HEK293 (cell line): ENCODE results near the gene PSMB4.
"Not testable (repeated sequence)": the region's sequence is repeated elsewhere in the genome, so short reads cannot be mapped to it uniquely, and the experiment has no call there.

Source experiments
- CTCF ChIP-seq: fragments of 450-650 bp; formaldehyde crosslinking; IDR thresholded peaks from 2 replicates; pipeline ENCODE4 v1.5.1; 2016; ENCODE audit warnings: missing biosample characterization, missing genetic modification characterization
- ZNF114 ChIP-seq: fragments of 450-650 bp; formaldehyde crosslinking; IDR thresholded peaks from 2 replicates; pipeline ENCODE4 v1.5.0; 2017; ENCODE audit warnings: missing biosample characterization, missing genetic modification characterization
- ZNF121 ChIP-seq: fragments of 450-650 bp; formaldehyde crosslinking; IDR thresholded peaks from 2 replicates; pipeline ENCODE4 v1.5.1; 2016; ENCODE audit warnings: missing biosample characterization, missing genetic modification characterization
- ZNF169 ChIP-seq: fragments of 450-650 bp; formaldehyde crosslinking; IDR thresholded peaks from 2 replicates; pipeline ENCODE4 v1.5.1; 2016; ENCODE audit warnings: missing biosample characterization, missing genetic modification characterization
- ZNF292 ChIP-seq: fragments of 450-650 bp; formaldehyde crosslinking; IDR thresholded peaks from 2 replicates; pipeline ENCODE4 v1.5.1; 2016; ENCODE audit warnings: low read depth, missing biosample characterization, missing genetic modification characterization, borderline replicate concordance
- ZNF580 ChIP-seq: fragments of 450-650 bp; formaldehyde crosslinking; IDR thresholded peaks from 2 replicates; pipeline ENCODE4 v1.5.1; 2016; ENCODE audit warnings: missing biosample characterization, missing genetic modification characterization
- ZNF585B ChIP-seq: fragments of 450-650 bp; formaldehyde crosslinking; IDR thresholded peaks from 2 replicates; pipeline ENCODE4 v1.5.1; 2016; ENCODE audit warnings: missing biosample characterization, missing genetic modification characterization
- ZNF785 ChIP-seq: fragments of 450-650 bp; formaldehyde crosslinking; IDR thresholded peaks from 2 replicates; pipeline ENCODE4 v1.5.1; 2016; ENCODE audit warnings: missing biosample characterization, missing genetic modification characterization
- ZNF837 ChIP-seq: fragments of 450-650 bp; formaldehyde crosslinking; IDR thresholded peaks from 2 replicates; pipeline ENCODE4 v1.5.1; 2016; ENCODE audit warnings: missing biosample characterization, missing genetic modification characterization

GRCh38 chr1:151396265-151396664, 3.1 kb upstream of the PSMB4 start:
- TF ChIP-seq ZNF169; ZNF292 (tag by site-specific recombination); CTCF (tag by site-specific recombination); ZNF585B; ZNF837 (tag by site-specific recombination); ZNF114 (tag by site-specific recombination); ZNF785 (tag by site-specific recombination); ZNF580 (tag by site-specific recombination); ZNF121: not testable (repeated sequence)
